Vagina (tissue), 2 donors: Measurements from ENCODE around the gene EBF3.

Experiments used
- CTCF ChIP-seq, 3 experiments: fragments of 450-650 bp in 2 of 3; fragments of 200-600 bp in 1 of 3; sonication (generic) in 1 of 3; IDR thresholded peaks; one replicate each; pipeline ENCODE4 v1.5.1; 2017 to 2019; ENCODE audit warnings: antibody characterized with exemption in 3 of 3, mild to moderate bottlenecking in 2 of 3, moderate library complexity in 2 of 3
- POLR2A ChIP-seq, 2 donors: fragments of 450-650 bp; IDR thresholded peaks; one replicate each; pipeline ENCODE4 v1.6.1; 2017; ENCODE audit warnings: antibody characterized with exemption in 2 of 2, mild to moderate bottlenecking in 2 of 2, moderate library complexity in 2 of 2
- POLR2AphosphoS5 ChIP-seq, 2 donors: sonication (generic); formaldehyde crosslinking; IDR thresholded peaks; one replicate each; pipeline ENCODE4 v1.9.0; 2017; ENCODE audit warnings: antibody characterized with exemption in 2 of 2, mild to moderate bottlenecking in 2 of 2, low read depth in 1 of 2; ENCODE audit not compliant: insufficient read depth in 1 of 2

GRCh38 chr10:129956286-129956670 lies 7.8 kb downstream of the EBF3 start:
- no peak for TF ChIP-seq POLR2AphosphoS5 (IDR thresholded peaks at IDR 0.05; ENCODE audit: insufficient read depth in 1 of 2, low read depth in 1 of 2)
- TF ChIP-seq CTCF (IDR thresholded peaks at IDR 0.05), result no peak
- TF ChIP-seq POLR2A (IDR thresholded peaks at IDR 0.05), result no peak
